ENCODE data around the gene OR2A5. TPM values are rescaled to one million over a fixed set of nuclear protein-coding genes. Genes with fewer than 3 reads are reported as not detected.

Gene OR2A5
- polyA plus RNA-seq, 3 donors: not detected

- Histone ChIP-seq H3K9ac (ENCODE audit: insufficient read depth, low read length, poor library complexity, severe bottlenecking) (no peak overlapping the region), H3K27ac (ENCODE audit: low read depth in 1 of 2, low read length in 2 of 2) (no peak overlapping the region), H3K4me3 (replicated peaks in 1 of 3; ENCODE audit: low read depth in 2 of 3, low read length in 3 of 3) (no peak overlapping the region), H3K36me3 (replicated peaks in 1 of 2; ENCODE audit: control insufficient read depth in 1 of 2, insufficient read depth in 2 of 2, low read length in 2 of 2) (no peaks in the 10 kb centered on the region), H2AFZ (ENCODE audit: insufficient read depth, low read depth, low read length, poor library complexity, severe bottlenecking) (no peak overlapping the region), H3K4me2 (replicated peaks; ENCODE audit: extremely low read depth, low read length, poor library complexity, severe bottlenecking) (no peak overlapping the region), H3K4me1 (ENCODE audit: control insufficient read depth in 1 of 2, insufficient read depth in 2 of 2, low read length in 2 of 2) (no peaks in the 10 kb centered on the region), H3K27me3 (ENCODE audit: control insufficient read depth in 2 of 2, insufficient read depth in 2 of 2, low read length in 2 of 2) (no peaks in the 10 kb centered on the region), H3K9me3 (replicated peaks in 1 of 2; ENCODE audit: control insufficient read depth in 1 of 2, insufficient read depth in 1 of 2, low read length in 2 of 2) (no peaks in the 10 kb centered on the region), H3K79me2 (ENCODE audit: insufficient read depth, low read length) (no peaks in the 10 kb centered on the region), H4K20me1 (ENCODE audit: insufficient read depth, low read length) (no peaks in the 10 kb centered on the region)
- Mint-ChIP-seq H3K4me3 (no peak overlapping the region), H3K36me3 (no peaks in the 10 kb centered on the region), H3K9me3 (peaks cover 0 to 3% (median 0%) of the 10 kb centered on the region in 7 donors), H3K27ac (no peak overlapping the region), H3K27me3 (ENCODE audit: low read depth in 3 of 3) (peaks cover 0 to 2% (median 1%) of the 10 kb centered on the region in 3 donors), H3K4me1 (peaks cover 8% of the 10 kb centered on the region)
- intact Hi-C loops (cut with micrococcal nuclease): no loop called here
- 80% methylated on average over 1 of the region's 1 CpG for WGBS (ENCODE audit: insufficient coverage)
- DNase-seq: no peak
- no peak for TF ChIP-seq CTCF (IDR thresholded peaks at IDR 0.05)
Observed at GRCh38 chr7:144032985-144033709, 15.6 kb upstream of the OR2A5 start.

GRCh38 chr7:144035385-144035784, 13.4 kb upstream of the OR2A5 start:
- Histone ChIP-seq H3K79me2 (ENCODE audit: insufficient read depth, low read length) (no peaks in the 10 kb centered on the region), H3K27ac (ENCODE audit: low read depth in 1 of 2, low read length in 2 of 2) (no peak overlapping the region), H3K9me3 (replicated peaks in 1 of 2; ENCODE audit: control insufficient read depth in 1 of 2, insufficient read depth in 1 of 2, low read length in 2 of 2) (no peaks in the 10 kb centered on the region), H3K4me3 (replicated peaks in 1 of 3; ENCODE audit: low read depth in 2 of 3, low read length in 3 of 3) (no peak overlapping the region), H3K36me3 (replicated peaks in 1 of 2; ENCODE audit: control insufficient read depth in 1 of 2, insufficient read depth in 2 of 2, low read length in 2 of 2) (no peaks in the 10 kb centered on the region), H3K9ac (ENCODE audit: insufficient read depth, low read length, poor library complexity, severe bottlenecking) (no peak overlapping the region), H3K4me1 (ENCODE audit: control insufficient read depth in 1 of 2, insufficient read depth in 2 of 2, low read length in 2 of 2) (no peaks in the 10 kb centered on the region), H2AFZ (ENCODE audit: insufficient read depth, low read depth, low read length, poor library complexity, severe bottlenecking) (no peak overlapping the region), H3K27me3 (ENCODE audit: control insufficient read depth in 2 of 2, insufficient read depth in 2 of 2, low read length in 2 of 2) (no peaks in the 10 kb centered on the region), H3K4me2 (replicated peaks; ENCODE audit: extremely low read depth, low read length, poor library complexity, severe bottlenecking) (no peak overlapping the region), H4K20me1 (ENCODE audit: insufficient read depth, low read length) (no peaks in the 10 kb centered on the region)
- Mint-ChIP-seq H3K4me1 (peaks cover 8% of the 10 kb centered on the region), H3K4me3 (no peak overlapping the region), H3K9me3 (peaks cover 0 to 4% (median 2%) of the 10 kb centered on the region in 7 donors), H3K27me3 (ENCODE audit: low read depth in 3 of 3) (peaks cover 0 to 1% (median 0%) of the 10 kb centered on the region in 3 donors), H3K27ac (no peak overlapping the region), H3K36me3 (no peaks in the 10 kb centered on the region)
- TF ChIP-seq CTCF (IDR thresholded peaks at IDR 0.05): no peak
- DNase-seq: no peak
- intact Hi-C loops (cut with micrococcal nuclease): no loop called here
